Esophagus squamous epithelium (tissue), 4 donors: ENCODE measurements around the gene NKD1.

ENCODE experiments used
- POLR2A ChIP-seq, 4 donors: fragments of 450-650 bp; IDR thresholded peaks; one replicate each; pipeline ENCODE4 v1.6.1; 2017; ENCODE audit warnings: antibody characterized with exemption in 4 of 4, mild to moderate bottlenecking in 4 of 4, moderate library complexity in 3 of 4
- TF ChIP-seq, protein P1 (sequence below), 6 experiments: fragments of 450-650 bp in 4 of 6; fragments of 200-600 bp in 2 of 6; sonication (generic) in 2 of 6; IDR thresholded peaks; one replicate each; pipeline ENCODE4 v1.5.1; 2016 to 2019; ENCODE audit warnings: antibody characterized with exemption in 6 of 6, mild to moderate bottlenecking in 4 of 6, moderate library complexity in 4 of 6

DNA sequence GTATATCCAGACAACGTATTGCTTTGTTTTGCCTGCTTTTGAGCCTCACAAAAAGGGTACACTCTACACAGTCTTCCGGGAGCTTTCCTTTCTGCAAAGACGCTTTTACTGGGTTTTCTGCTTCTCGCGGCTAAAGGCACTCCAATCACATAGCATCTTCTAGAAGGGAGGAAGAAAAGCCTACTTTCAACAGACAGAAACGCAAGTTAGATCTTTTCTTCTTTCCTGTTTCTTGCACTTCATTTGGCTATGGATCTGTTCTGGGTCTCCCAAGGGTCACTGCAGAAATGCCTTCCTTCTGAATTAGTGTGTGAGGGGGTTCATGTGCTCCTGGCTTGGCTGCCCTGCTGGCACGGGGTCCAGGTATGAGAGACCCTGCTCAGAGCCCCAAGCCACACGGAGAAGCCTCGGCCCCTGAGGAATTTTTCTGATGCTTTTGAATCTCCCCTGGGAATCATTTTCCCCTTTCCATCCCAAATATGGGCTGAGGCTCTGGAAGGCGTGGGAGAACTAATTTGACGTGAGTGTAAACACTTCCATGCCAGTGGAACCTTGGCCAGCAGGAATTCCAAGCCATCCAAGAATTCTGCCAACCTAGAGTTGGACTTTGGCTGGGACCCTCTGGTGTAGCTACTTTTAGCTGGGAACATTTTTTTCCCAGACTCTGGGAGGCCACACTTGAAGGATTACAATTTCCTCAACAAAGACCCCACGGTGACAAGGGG lies 49.6 kb upstream of the NKD1 start:
- TF ChIP-seq, protein P1, sequence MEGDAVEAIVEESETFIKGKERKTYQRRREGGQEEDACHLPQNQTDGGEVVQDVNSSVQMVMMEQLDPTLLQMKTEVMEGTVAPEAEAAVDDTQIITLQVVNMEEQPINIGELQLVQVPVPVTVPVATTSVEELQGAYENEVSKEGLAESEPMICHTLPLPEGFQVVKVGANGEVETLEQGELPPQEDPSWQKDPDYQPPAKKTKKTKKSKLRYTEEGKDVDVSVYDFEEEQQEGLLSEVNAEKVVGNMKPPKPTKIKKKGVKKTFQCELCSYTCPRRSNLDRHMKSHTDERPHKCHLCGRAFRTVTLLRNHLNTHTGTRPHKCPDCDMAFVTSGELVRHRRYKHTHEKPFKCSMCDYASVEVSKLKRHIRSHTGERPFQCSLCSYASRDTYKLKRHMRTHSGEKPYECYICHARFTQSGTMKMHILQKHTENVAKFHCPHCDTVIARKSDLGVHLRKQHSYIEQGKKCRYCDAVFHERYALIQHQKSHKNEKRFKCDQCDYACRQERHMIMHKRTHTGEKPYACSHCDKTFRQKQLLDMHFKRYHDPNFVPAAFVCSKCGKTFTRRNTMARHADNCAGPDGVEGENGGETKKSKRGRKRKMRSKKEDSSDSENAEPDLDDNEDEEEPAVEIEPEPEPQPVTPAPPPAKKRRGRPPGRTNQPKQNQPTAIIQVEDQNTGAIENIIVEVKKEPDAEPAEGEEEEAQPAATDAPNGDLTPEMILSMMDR (IDR thresholded peaks at IDR 0.05), result no peak
- TF ChIP-seq POLR2A (IDR thresholded peaks at IDR 0.05), result no peak
